ENCODE results near the gene CEBPB. TPM values are rescaled to one million over a fixed set of nuclear protein-coding genes. Genes with fewer than 3 reads are reported as not detected.

CEBPB gene
- total RNA-seq, 6 experiments from 2014 or later: 57.9 to 62.8 (median 59.8) TPM

DNA sequence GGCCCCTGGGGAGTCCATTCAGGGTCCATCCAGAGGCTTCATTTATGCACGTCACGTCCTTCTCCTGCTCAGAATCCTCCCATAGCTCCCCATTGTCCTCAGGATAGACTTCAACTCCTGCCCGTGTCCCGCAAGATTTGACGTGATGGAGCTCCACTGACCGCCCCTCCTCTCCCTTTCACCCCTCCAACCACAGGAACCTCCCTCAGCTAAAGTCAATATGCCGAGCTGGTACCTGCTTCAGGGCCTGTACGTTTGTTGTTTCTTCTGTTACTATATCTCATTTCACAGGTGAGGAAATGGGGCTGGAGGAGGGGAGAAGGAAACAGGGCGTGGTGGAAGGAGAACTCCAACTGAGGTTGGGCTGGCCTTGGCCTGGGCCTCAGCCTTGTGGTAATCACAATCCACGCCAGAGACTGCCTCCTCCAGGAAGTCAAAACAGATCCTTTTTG is 38.6 kb downstream of the CEBPB start:
- no peak; the same call in 1 of the 2 replicates for TF ChIP-seq CTCF (IDR thresholded peaks at IDR 0.05)
- Mint-ChIP-seq H3K4me3 (no peak overlapping the region), H3K9me3 (no peaks in the 10 kb centered on the region), H3K27ac (no peak overlapping the region), H3K4me1 (ENCODE audit: low read depth) (peaks cover 35% of the 10 kb centered on the region), H3K27me3 (ENCODE audit: insufficient read depth) (peaks cover 4% of the 10 kb centered on the region; the same call in 1 of the 2 replicates), H3K36me3 (ENCODE audit: low read depth) (no peaks in the 10 kb centered on the region)
- no peak for DNase-seq

GRCh38 chr20:50230184-50230583 is 39.6 kb downstream of the CEBPB start:
- TF ChIP-seq CTCF (IDR thresholded peaks at IDR 0.05): no peak
- DNase-seq: no peak
- no peak overlapping the region for H3K27ac Mint-ChIP-seq
- H3K4me1 Mint-ChIP-seq (ENCODE audit: low read depth): peaks cover 25% of the 10 kb centered on the region
- H3K36me3 Mint-ChIP-seq (ENCODE audit: low read depth): no peaks in the 10 kb centered on the region
- H3K9me3 Mint-ChIP-seq: no peaks in the 10 kb centered on the region
- H3K4me3 Mint-ChIP-seq: no peak overlapping the region; the same call in 1 of the 2 replicates
- peaks cover 4% of the 10 kb centered on the region; the same call in 1 of the 2 replicates for H3K27me3 Mint-ChIP-seq (ENCODE audit: insufficient read depth)

DNA sequence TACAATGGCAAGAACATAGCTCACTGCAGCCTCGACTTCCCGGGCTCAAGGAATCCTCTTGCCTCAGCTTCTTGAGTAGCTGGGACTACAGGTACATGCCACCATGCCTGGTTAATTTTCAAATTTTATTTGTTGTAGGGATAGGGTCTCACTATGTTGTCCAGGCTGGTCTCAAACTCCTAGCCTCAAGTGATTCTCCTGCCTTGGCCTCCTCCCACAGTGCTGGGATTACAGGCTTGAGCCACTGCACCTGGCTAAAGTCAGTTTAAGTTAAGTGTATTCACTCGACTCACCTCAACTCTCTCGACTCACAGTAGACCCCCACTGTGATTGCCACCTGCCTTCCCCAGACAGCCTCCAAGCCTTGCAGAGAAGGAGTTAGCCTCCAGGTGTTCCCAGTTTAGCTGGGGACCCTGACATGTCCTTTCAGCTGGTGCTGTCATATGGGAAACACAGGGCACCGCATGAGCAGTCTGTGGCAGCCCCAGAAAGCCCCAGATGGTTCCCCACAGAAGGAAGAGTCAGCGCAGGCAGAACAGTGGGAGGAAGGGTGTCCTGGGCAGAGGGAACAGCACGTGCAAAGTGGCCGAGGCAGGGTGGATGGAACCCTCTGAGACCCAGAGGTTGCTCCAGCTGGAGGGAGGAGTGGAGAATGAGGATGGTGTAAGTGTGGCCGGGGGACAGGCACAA is 40.4 kb downstream of the CEBPB start:
- peaks cover 19% of the 10 kb centered on the region for H3K4me1 Mint-ChIP-seq (ENCODE audit: low read depth)
- TF ChIP-seq CTCF (IDR thresholded peaks at IDR 0.05): no peak
- H3K36me3 Mint-ChIP-seq (ENCODE audit: low read depth): no peaks in the 10 kb centered on the region
- no peak for DNase-seq
- no peak overlapping the region for H3K4me3 Mint-ChIP-seq
- no peak overlapping the region for H3K27ac Mint-ChIP-seq
- H3K9me3 Mint-ChIP-seq: no peaks in the 10 kb centered on the region
- H3K27me3 Mint-ChIP-seq (ENCODE audit: insufficient read depth): peaks cover 4% of the 10 kb centered on the region; the same call in 1 of the 2 replicates

DNA sequence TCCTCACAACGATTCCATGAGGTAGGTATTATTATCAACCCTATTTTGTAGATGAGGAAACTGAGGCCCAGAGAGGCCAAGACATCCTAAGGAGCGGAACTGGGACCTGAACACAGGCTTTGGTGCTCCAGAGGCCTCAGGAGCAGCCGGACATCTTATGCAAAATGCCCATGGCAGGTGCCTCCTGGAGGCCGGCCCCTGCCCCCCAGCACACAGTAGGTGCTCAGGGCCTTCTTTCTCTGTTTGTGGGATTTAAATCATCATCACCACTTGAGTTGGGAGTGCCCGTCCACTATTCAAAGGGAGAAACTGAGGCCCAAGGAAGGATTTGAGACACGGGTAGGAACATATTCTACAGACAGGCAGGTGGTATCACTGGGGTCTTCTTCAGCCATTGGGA is 41.2 kb downstream of the CEBPB start:
- DNase-seq: no peak
- no peaks in the 10 kb centered on the region for H3K36me3 Mint-ChIP-seq (ENCODE audit: low read depth)
- no peak overlapping the region for H3K27ac Mint-ChIP-seq
- TF ChIP-seq CTCF (IDR thresholded peaks at IDR 0.05): no peak
- H3K27me3 Mint-ChIP-seq (ENCODE audit: insufficient read depth): peaks cover 4% of the 10 kb centered on the region; the same call in 1 of the 2 replicates
- no peaks in the 10 kb centered on the region for H3K9me3 Mint-ChIP-seq
- peaks cover 12% of the 10 kb centered on the region for H3K4me1 Mint-ChIP-seq (ENCODE audit: low read depth)
- no peak overlapping the region for H3K4me3 Mint-ChIP-seq

DNA sequence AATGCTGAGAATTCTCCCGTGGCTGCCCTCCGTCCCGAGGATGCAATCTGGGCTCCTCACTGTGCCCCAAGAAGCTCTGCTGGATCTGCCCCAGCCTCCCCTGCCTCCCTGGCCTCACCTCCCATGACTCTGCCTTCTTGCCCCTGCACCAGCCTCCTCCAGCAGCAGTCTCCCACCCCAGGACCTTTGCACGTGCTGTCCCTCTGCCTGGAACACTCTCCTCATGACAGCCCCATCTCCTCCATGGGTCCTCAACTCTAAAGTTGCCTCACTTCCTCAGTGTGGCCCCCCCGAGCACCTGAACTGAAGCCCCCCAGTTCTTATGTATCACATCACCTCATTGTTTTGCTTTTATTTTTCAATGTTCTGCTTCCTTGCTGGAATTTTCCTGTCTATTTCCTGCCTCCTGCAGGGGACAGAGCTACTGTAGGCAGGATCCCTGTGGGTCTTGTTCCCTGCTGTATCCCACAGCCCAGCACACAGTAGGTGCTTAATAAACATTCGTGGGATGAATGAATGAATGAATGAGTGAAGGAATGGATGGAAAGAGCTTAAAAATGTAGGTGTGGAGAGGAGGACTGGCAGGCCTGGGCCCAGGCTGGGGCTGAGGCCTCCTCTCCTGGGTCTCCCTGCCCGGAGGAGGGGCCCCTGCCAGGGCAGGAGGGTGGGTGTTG is 42.2 kb downstream of the CEBPB start:
- H3K9me3 Mint-ChIP-seq: no peaks in the 10 kb centered on the region
- no peaks in the 10 kb centered on the region for H3K36me3 Mint-ChIP-seq (ENCODE audit: low read depth)
- peaks cover 5% of the 10 kb centered on the region for H3K27me3 Mint-ChIP-seq (ENCODE audit: insufficient read depth)
- no peak overlapping the region for H3K27ac Mint-ChIP-seq
- no peak overlapping the region for H3K4me3 Mint-ChIP-seq
- no peak for TF ChIP-seq CTCF (IDR thresholded peaks at IDR 0.05)
- DNase-seq: no peak
- H3K4me1 Mint-ChIP-seq (ENCODE audit: low read depth): peaks cover 2% of the 10 kb centered on the region
